Measurements from ENCODE around the gene AUTS2.

The AUTS2 gene

GRCh38 chr7:69651101-69651590 lies 52.9 kb downstream of the AUTS2 start:
- in situ Hi-C loops (cut with HindIII; ENCODE audit: low sequenced_read_pairs), result no loop called here
- no peak for TF ChIP-seq CTCF (IDR thresholded peaks at IDR 0.05; ENCODE audit: low read depth, low read length, missing control alignments)
- no peak for DNase-seq (ENCODE audit: low read depth)
- H3K4me3 ChIP-seq (ENCODE audit: low read depth, low read length), result no peak overlapping the region

- no peak for DNase-seq (ENCODE audit: low read depth)
- H3K4me3 ChIP-seq (ENCODE audit: low read depth, low read length), result no peak overlapping the region
- TF ChIP-seq CTCF (IDR thresholded peaks at IDR 0.05; ENCODE audit: low read depth, low read length, missing control alignments), result no peak
- in situ Hi-C loops (cut with HindIII; ENCODE audit: low sequenced_read_pairs), result no loop called here
These were observed 54.8 kb downstream of the AUTS2 start for GRCh38 chr7:69652947-69653701.

- DNase-seq (ENCODE audit: low read depth), result no peak
- no peak overlapping the region for H3K4me3 ChIP-seq (ENCODE audit: low read depth, low read length)
- in situ Hi-C loops (cut with HindIII; ENCODE audit: low sequenced_read_pairs), result no loop called here
- TF ChIP-seq CTCF (IDR thresholded peaks at IDR 0.05; ENCODE audit: low read depth, low read length, missing control alignments), result no peak
These were observed 55.5 kb downstream of the AUTS2 start for GRCh38 chr7:69653806-69654205.

- no peak overlapping the region for H3K4me3 ChIP-seq (ENCODE audit: low read depth, low read length)
- in situ Hi-C loops (cut with HindIII; ENCODE audit: low sequenced_read_pairs), result no loop called here
- no peak for TF ChIP-seq CTCF (IDR thresholded peaks at IDR 0.05; ENCODE audit: low read depth, low read length, missing control alignments)
- no peak for DNase-seq (ENCODE audit: low read depth)
These were observed 56.1 kb downstream of the AUTS2 start for GRCh38 chr7:69654381-69654780.

- in situ Hi-C loops (cut with HindIII; ENCODE audit: low sequenced_read_pairs), result no loop called here
- no peak for DNase-seq (ENCODE audit: low read depth)
- TF ChIP-seq CTCF (IDR thresholded peaks at IDR 0.05; ENCODE audit: low read depth, low read length, missing control alignments), result no peak
- no peak overlapping the region for H3K4me3 ChIP-seq (ENCODE audit: low read depth, low read length)
These were observed 56.8 kb downstream of the AUTS2 start for GRCh38 chr7:69654849-69655707.

GRCh38 chr7:69656077-69656476 lies 57.8 kb downstream of the AUTS2 start:
- no peak overlapping the region for H3K4me3 ChIP-seq (ENCODE audit: low read depth, low read length)
- no peak for DNase-seq (ENCODE audit: low read depth)
- in situ Hi-C loops (cut with HindIII; ENCODE audit: low sequenced_read_pairs), result no loop called here
- TF ChIP-seq CTCF (IDR thresholded peaks at IDR 0.05; ENCODE audit: low read depth, low read length, missing control alignments), result no peak
